K562 (cell line): ENCODE measurements around the gene AGAP1. TPM values are rescaled to one million over a fixed set of nuclear protein-coding genes. Genes with fewer than 3 reads are reported as not detected.

Experiments
- ATAC-seq: fragments of 200-7000 bp; cut with Tn5 transposase; 3 replicates; pipeline ENCODE4 v1.9.1; 2020; ENCODE audit warnings: moderate library complexity
- BruUV-seq: library from RNA; stranded (reverse); fragments of 400-500 nt; replicated peaks from 2 replicates; lab custom pipeline; 2021; lab: Mats Ljungman, UMichigan
- CTCF ChIA-PET: fragments of 300-600 bp; formaldehyde crosslinking; extraction: SDS; loops from one replicate; lab custom pipeline; 2021; ENCODE audit warnings: low intra/inter-chr PET ratio; lab: Yijun Ruan, JAX
- POLR2A ChIA-PET: fragments of 300-600, 350-650 bp; sonication (Branson Sonifier 250); formaldehyde crosslinking; extraction: SDS; loops from one replicate; lab custom pipeline; 2021; ENCODE audit warnings: antibody characterized with exemption, inconsistent platforms; lab: Yijun Ruan, JAX
- DNase-seq, 4 experiments: peaks; one replicate each; pipeline versions ENCODE4 v3.0.0 to v3.0.0-alpha.2; 2011 to 2018; ENCODE audit warnings: low spot score in 3 of 4, mixed read lengths in 3 of 4; ENCODE audit errors: extremely low read depth in 1 of 4
- FAIRE-seq: peaks from 2 replicates; lab custom pipeline; 2011; peaks lifted over from hg19 to GRCh38; lab: Jason Lieb, UNC
- H2AFZ ChIP-seq: 2 replicates; pipeline ENCODE4 v1.6.0; 2011; ENCODE audit warnings: low read depth, low read length, control low read depth, inconsistent platforms
- H3K27ac ChIP-seq: fragments of 200-600 bp; 3 replicates; pipeline ENCODE4 v1.8.0; 2011; ENCODE audit warnings: low read depth, mild to moderate bottlenecking, control low read depth, inconsistent platforms, low read length, moderate library complexity, mixed read lengths; ENCODE audit errors: extremely low read depth
- H3K27me3 ChIP-seq, 2 experiments: fragments of 300-600 bp in 1 of 2; 2 replicates in 1 of 2; 3 replicates in 1 of 2; pipeline versions ENCODE4 v1.6.0 to v1.8.0; 2011; ENCODE audit warnings: inconsistent platforms in 2 of 2, low read length in 2 of 2, mild to moderate bottlenecking in 1 of 2, mixed read lengths in 1 of 2, moderate library complexity in 1 of 2; ENCODE audit not compliant: control insufficient read depth in 2 of 2, insufficient read depth in 2 of 2
- H3K36me3 ChIP-seq: fragments of 300-600 bp; 3 replicates; pipeline ENCODE4 v1.8.0; 2011; ENCODE audit warnings: mild to moderate bottlenecking, low read length, inconsistent platforms; ENCODE audit not compliant: control insufficient read depth, insufficient read depth
- H3K4me1 ChIP-seq, 2 experiments: fragments of 200-600 bp in 1 of 2; replicated peaks in 1 of 2; 2 replicates in 1 of 2; 3 replicates in 1 of 2; pipeline versions ENCODE4 v1.5.1 to v1.8.0; 2011; ENCODE audit warnings: inconsistent platforms in 2 of 2, low read length in 2 of 2, mild to moderate bottlenecking in 1 of 2, mixed read lengths in 1 of 2, moderate library complexity in 1 of 2; ENCODE audit not compliant: control insufficient read depth in 2 of 2, insufficient read depth in 2 of 2
- H3K4me2 ChIP-seq: 2 replicates; pipeline ENCODE4 v1.6.1; 2011; ENCODE audit warnings: low read length, control low read depth, inconsistent platforms, mixed read lengths; ENCODE audit not compliant: insufficient read depth
- H3K4me3 ChIP-seq: fragments of 200-600 bp; sonication (generic), shearing (Covaris generic); 2 replicates; pipeline ENCODE4 v1.5.1; 2016; ENCODE audit warnings: control low read depth, inconsistent platforms
- H3K79me2 ChIP-seq: fragments of 200-600 bp; 3 replicates; pipeline ENCODE4 v1.8.0; 2011; ENCODE audit warnings: low read length, inconsistent platforms; ENCODE audit not compliant: control insufficient read depth, insufficient read depth
- H3K9ac ChIP-seq, 2 experiments: 2 replicates each; pipeline versions ENCODE4 v1.6.0 to v1.6.1; 2011; ENCODE audit warnings: low read depth in 2 of 2, low read length in 2 of 2, control low read depth in 1 of 2, inconsistent platforms in 1 of 2, mild to moderate bottlenecking in 1 of 2, mixed read lengths in 1 of 2; ENCODE audit not compliant: insufficient read depth in 1 of 2
- H3K9me1 ChIP-seq: one replicate; pipeline ENCODE4 v1.6.0; 2011; ENCODE audit warnings: inconsistent platforms, mild to moderate bottlenecking, low read length, moderate library complexity; ENCODE audit not compliant: control insufficient read depth, insufficient read depth
- H3K9me3 ChIP-seq: replicated peaks from 2 replicates; pipeline ENCODE4 v1.5.1; 2011; ENCODE audit warnings: low read depth, low read length, inconsistent platforms; ENCODE audit not compliant: control insufficient read depth, insufficient read depth
- H4K20me1 ChIP-seq: replicated peaks from 2 replicates; pipeline ENCODE4 v1.6.1; 2011; ENCODE audit warnings: low read length, inconsistent platforms, mixed read lengths; ENCODE audit not compliant: control insufficient read depth, insufficient read depth
- CCAR2 ChIP-seq: fragments of 200-400 bp; formaldehyde crosslinking; IDR thresholded peaks from 2 replicates; pipeline ENCODE4 v1.6.1; 2017; ENCODE audit warnings: mild to moderate bottlenecking, low read depth, low read length
- MCM2 ChIP-seq: fragments of 450-650 bp; IDR thresholded peaks from 2 replicates; pipeline ENCODE4 v1.6.1; 2017; ENCODE audit warnings: low read depth, mild to moderate bottlenecking
- MLLT1 ChIP-seq, 2 experiments: fragments of 450-650 bp; IDR thresholded peaks; 2 replicates each; pipeline ENCODE4 v1.6.1; 2016
- WGBS: fragments of 100-300 bp; shearing (Covaris generic); methylation state at CpG from one replicate; pipeline ENCODE4 v1.1.6; 2016; ENCODE audit warnings: low coverage, mixed read lengths; ENCODE audit not compliant: insufficient coverage; ENCODE audit errors: missing lambda C conversion rate; 5-methylcytosine and 5-hydroxymethylcytosine counted together
- in situ Hi-C: fragments of 300-500 bp; cut with MboI; formaldehyde crosslinking; loops from 4 replicates; pipeline ENCODE4 v1.15.0; 2018; ENCODE audit warnings: inconsistent platforms, mixed read lengths
- intact Hi-C: fragments of 100-400 bp; cut with micrococcal nuclease; formaldehyde crosslinking; loops from 2 replicates; pipeline ENCODE4 v1.14.2; 2022
- polyA plus RNA-seq, 8 experiments: library from polyadenylated mRNA; depleted of rRNA in 4 of 8; stranded (reverse) in 5 of 8; unstranded in 3 of 8; fragments of >200 nt; fragmentation: Nextera tagmentation in 2 of 8; fragmentation: Illumina TruSeq in 1 of 8; extraction: Ambion mirVana in 2 of 8; extraction: Trizol in 1 of 8; gene quantifications; 2 replicates each; pipeline versions ENCODE4 v1.2.1 to v1.2.3, GENCODE V29; 2011 to 2014; ENCODE audit warnings: inconsistent platforms in 1 of 8, missing spikeins in 1 of 8
- total RNA-seq, 7 experiments: library from RNA; depleted of rRNA in 6 of 7; stranded (reverse); fragments of >200 nt in 6 of 7; fragmentation: Illumina TruSeq in 2 of 7; extraction: Trizol in 2 of 7; gene quantifications; 2 replicates each; pipeline versions ENCODE4 v1.2.1 to v1.2.3, GENCODE V29; 2011 to 2021; ENCODE audit warnings: low replicate concordance in 1 of 7

Gene AGAP1
- total and polyA plus RNA-seq, 9 of the 15 experiments (the other 6 are each of a cell fraction or from before 2014, with no cell fraction given) = 1.3 to 24.0 (median 10.6) TPM

- DNase-seq (no peak), FAIRE-seq (peak; percentile 62), ATAC-seq (no peak)
- H3K9me3 ChIP-seq = no peaks in the 10 kb centered on the region
- CTCF ChIA-PET = no interaction called here
- H3K36me3 ChIP-seq = peaks cover 41% of the 10 kb centered on the region; the same call in 2 of the 3 replicates
- no peaks in the 10 kb centered on the region for H3K79me2 ChIP-seq
- H4K20me1 ChIP-seq = no peaks in the 10 kb centered on the region
- intact Hi-C loops = no loop called here
- no peak overlapping the region for H3K4me2 ChIP-seq
- no peak overlapping the region for H2AFZ ChIP-seq
- no peak for TF ChIP-seq MCM2
- TF ChIP-seq MLLT1 (IDR thresholded peaks at IDR 0.05) = 0 out of 4 replicates have a peak, but pooled peaks of 1 of the 2 experiments have one; percentile 19
- TF ChIP-seq, all 486 proteins: peak for 1
- H3K4me1 ChIP-seq = no peaks in the 10 kb centered on the region
- no peaks in the 10 kb centered on the region for H3K9me1 ChIP-seq
- BruUV-seq = no TSS peak
- POLR2A ChIA-PET = no interaction called here
- in situ Hi-C loops = no loop called here
- no peak overlapping the region for H3K27ac ChIP-seq
- H3K9ac ChIP-seq = no peak overlapping the region
- no peak overlapping the region for H3K4me3 ChIP-seq
- H3K27me3 ChIP-seq = no peaks in the 10 kb centered on the region
Observed at GRCh38 chr2:235802542-235802941, 308.7 kb downstream of the AGAP1 start.

- H3K9me1 ChIP-seq = no peaks in the 10 kb centered on the region
- ChIA-PET CTCF (no interaction called here), POLR2A (no interaction called here)
- H3K36me3 ChIP-seq = peaks cover 36% of the 10 kb centered on the region; the same call in 2 of the 3 replicates
- intact Hi-C loops = no loop called here
- H3K4me1 ChIP-seq = no peaks in the 10 kb centered on the region
- H3K9ac ChIP-seq = no peak overlapping the region
- no peaks in the 10 kb centered on the region for H3K79me2 ChIP-seq
- no TSS peak for BruUV-seq
- FAIRE-seq (no peak), DNase-seq (no peak), ATAC-seq (no peak)
- no peak overlapping the region for H3K4me2 ChIP-seq
- in situ Hi-C loops = no loop called here
- no peak overlapping the region for H2AFZ ChIP-seq
- H3K27me3 ChIP-seq = no peaks in the 10 kb centered on the region
- no peak overlapping the region for H3K27ac ChIP-seq
- H3K4me3 ChIP-seq = no peak overlapping the region
- WGBS = 100% methylated on average over 1 of the region's 1 CpG
- no peaks in the 10 kb centered on the region for H4K20me1 ChIP-seq
- TF ChIP-seq CCAR2 = no peak
- no peaks in the 10 kb centered on the region for H3K9me3 ChIP-seq
Observed at GRCh38 chr2:235803028-235803427, 309.2 kb downstream of the AGAP1 start.
